SK-N-DZ (cell line): ENCODE results near the gene ZNF630. TPM values are rescaled to one million over a fixed set of nuclear protein-coding genes. Genes with fewer than 3 reads are reported as not detected.
"Not testable (repeated sequence)": the region's sequence is repeated elsewhere in the genome, so short reads cannot be mapped to it uniquely, and the experiment has no call there.

Experiments used
- DNase-seq: peaks from one replicate; pipeline ENCODE4 v3.0.0-alpha.2; 2015; ENCODE audit warnings: low spot score
- polyA plus RNA-seq, 2 experiments: library from polyadenylated mRNA; depleted of rRNA; stranded (reverse); fragments of >200 nt; gene quantifications; 2 replicates each; pipeline ENCODE4 v1.2.3, GENCODE V29; 2014

ZNF630 gene
- polyA plus RNA-seq (2014; cell fraction: cytosol; rRNA removed) = 0.66 and 1.5 TPM in 2 replicates
- 1.9 and 2.6 TPM in 2 replicates for polyA plus RNA-seq (2014; cell fraction: nucleus; rRNA removed)

- peak; percentile 49 for DNase-seq
These were observed at the start of gene ZNF630 for GRCh38 chrX:48071064-48071985. Gene ZNF630, minus strand, starts transcription at chrX:48071640. Its CDS starts 4,754 bp downstream, at chrX:48066886.

GRCh38 chrX:48107717-48108116 is 36.3 kb upstream of the ZNF630 start:
- no peak for DNase-seq

- no peak for DNase-seq
These were observed 31.5 kb upstream of the ZNF630 start for GRCh38 chrX:48102874-48103374.

GRCh38 chrX:48101443-48101842 is 30.0 kb upstream of the ZNF630 start:
- DNase-seq = no peak

- not testable (repeated sequence) for DNase-seq
These were observed 21.1 kb upstream of the ZNF630 start for GRCh38 chrX:48092558-48092957.

- no peak for DNase-seq
These were observed 18.7 kb upstream of the ZNF630 start for GRCh38 chrX:48090123-48090522.

- DNase-seq = no peak
These were observed 14.6 kb upstream of the ZNF630 start for GRCh38 chrX:48086082-48086481.

- DNase-seq = no peak
These were observed 12.3 kb upstream of the ZNF630 start for GRCh38 chrX:48083706-48084105.

- DNase-seq = peak; percentile 27
These were observed 11.8 kb upstream of the ZNF630 start for GRCh38 chrX:48083212-48083611.

GRCh38 chrX:48076343-48076742 is 4.9 kb upstream of the ZNF630 start:
- DNase-seq = no peak

GRCh38 chrX:48071986-48072605 is 656 bp upstream of the ZNF630 start:
- no peak for DNase-seq

- DNase-seq = no peak
These were observed 3.1 kb downstream of the ZNF630 start for GRCh38 chrX:48068096-48068887.

- no peak for DNase-seq
These were observed 7.2 kb downstream of the ZNF630 start for GRCh38 chrX:48064261-48064660.

GRCh38 chrX:48059296-48059639 is 12.2 kb downstream of the ZNF630 start:
- no peak for DNase-seq

- DNase-seq = no peak
These were observed 12.7 kb downstream of the ZNF630 start for GRCh38 chrX:48058621-48059295.

GRCh38 chrX:48046846-48047245 is 24.6 kb downstream of the ZNF630 start:
- no peak for DNase-seq

- DNase-seq = no peak
These were observed 25.8 kb downstream of the ZNF630 start for GRCh38 chrX:48045410-48046311.

GRCh38 chrX:48043056-48043455 is 28.4 kb downstream of the ZNF630 start:
- DNase-seq = no peak

- DNase-seq = no peak
These were observed 35.5 kb downstream of the ZNF630 start for GRCh38 chrX:48035891-48036290.

- not testable (repeated sequence) for DNase-seq
These were observed 40.7 kb downstream of the ZNF630 start for GRCh38 chrX:48030641-48031173.
